Keratinocyte (primary cell): ENCODE measurements around the gene RAPGEFL1. TPM values are rescaled to one million over a fixed set of nuclear protein-coding genes. Genes with fewer than 3 reads are reported as not detected.

ENCODE experiments used
- DNase-seq: peaks from one replicate; pipeline ENCODE4 v3.0.0-alpha.2; 2011; ENCODE audit warnings: low read depth, missing footprints, low spot score
- FAIRE-seq: peaks from 2 replicates; lab custom pipeline; 2011; peaks lifted over from hg19 to GRCh38; lab: Jason Lieb, UNC
- H2AFZ ChIP-seq: 2 replicates; pipeline ENCODE4 v1.6.0; 2012; ENCODE audit warnings: low read length, control low read depth, inconsistent platforms; ENCODE audit not compliant: control insufficient read depth
- H3K27ac ChIP-seq: 2 replicates; pipeline ENCODE4 v1.5.1; 2011; ENCODE audit warnings: low read length; ENCODE audit not compliant: control insufficient read depth, insufficient read depth
- H3K27me3 ChIP-seq: 3 replicates; pipeline ENCODE4 v1.6.0; 2011; ENCODE audit warnings: low read length; ENCODE audit not compliant: control insufficient read depth, insufficient read depth; ENCODE audit errors: extremely low read depth
- H3K36me3 ChIP-seq, 2 experiments: 2 replicates in 1 of 2; 3 replicates in 1 of 2; pipeline ENCODE4 v1.5.1; 2011; ENCODE audit warnings: low read length in 2 of 2, mild to moderate bottlenecking in 1 of 2; ENCODE audit not compliant: control insufficient read depth in 2 of 2, insufficient read depth in 2 of 2; ENCODE audit errors: extremely low read depth in 1 of 2
- H3K4me1 ChIP-seq: 3 replicates; pipeline ENCODE4 v1.5.1; 2011; ENCODE audit warnings: low read length; ENCODE audit not compliant: control insufficient read depth, insufficient read depth; ENCODE audit errors: extremely low read depth
- H3K4me2 ChIP-seq: 3 replicates; pipeline ENCODE4 v1.6.0; 2011; ENCODE audit warnings: low read depth, low read length; ENCODE audit not compliant: control insufficient read depth, insufficient read depth; ENCODE audit errors: extremely low read depth
- H3K4me3 ChIP-seq, 3 experiments: fragments of 200-600 bp in 1 of 3; sonication (generic) in 1 of 3; 2 replicates in 2 of 3; 3 replicates in 1 of 3; pipeline ENCODE4 v1.5.1; 2011 to 2016; ENCODE audit warnings: low read length in 3 of 3, mild to moderate bottlenecking in 3 of 3, control low read depth in 2 of 3, inconsistent platforms in 1 of 3, low read depth in 1 of 3, mixed read lengths in 1 of 3, mixed run types in 1 of 3, moderate library complexity in 1 of 3; ENCODE audit not compliant: control insufficient read depth in 2 of 3, insufficient read depth in 2 of 3; ENCODE audit errors: extremely low read depth in 1 of 3
- H3K79me2 ChIP-seq: 2 replicates; pipeline ENCODE4 v1.6.0; 2012; ENCODE audit warnings: low read length; ENCODE audit not compliant: control insufficient read depth, insufficient read depth
- H3K9ac ChIP-seq: 3 replicates; pipeline ENCODE4 v1.6.0; 2011; ENCODE audit warnings: low read length; ENCODE audit not compliant: control insufficient read depth, insufficient read depth; ENCODE audit errors: extremely low read depth
- H3K9me1 ChIP-seq: 3 replicates; pipeline ENCODE4 v1.6.0; 2011; ENCODE audit warnings: low read length; ENCODE audit not compliant: control insufficient read depth, insufficient read depth; ENCODE audit errors: extremely low read depth
- H3K9me3 ChIP-seq: 2 replicates; pipeline ENCODE4 v1.5.1; 2012; ENCODE audit warnings: low read depth, low read length; ENCODE audit not compliant: control insufficient read depth
- H4K20me1 ChIP-seq: 3 replicates; pipeline ENCODE4 v1.6.0; 2011; ENCODE audit warnings: low read length; ENCODE audit not compliant: control insufficient read depth, insufficient read depth; ENCODE audit errors: extremely low read depth
- EZH2 ChIP-seq: IDR thresholded peaks from one replicate; pipeline ENCODE4 v1.6.1; 2012; ENCODE audit warnings: inconsistent platforms, mild to moderate bottlenecking, low read length, moderate library complexity
- dilution Hi-C: fragments of 300-500 bp; cut with MboI; formaldehyde crosslinking; loops from one replicate; pipeline ENCODE4 v1.7.0; 2020; ENCODE audit warnings: low sequenced_read_pairs; ENCODE audit not compliant: extremely low pct_ligation_motif_present
- polyA plus RNA-seq, 5 experiments: library from polyadenylated mRNA; depleted of rRNA in 3 of 5; stranded (reverse) in 3 of 5; stranded (forward) in 1 of 5; unstranded in 1 of 5; fragments of >200 nt; gene quantifications; 1 replicate in 1 of 5; 2 replicates in 3 of 5; 3 replicates in 1 of 5; pipeline versions ENCODE4 v1.2.1 to v1.2.3, GENCODE V29; 2011 to 2012; ENCODE audit warnings: missing spikeins in 2 of 5, low read depth in 1 of 5, low replicate concordance in 1 of 5
- TF ChIP-seq, protein P1 (sequence below), 3 experiments: IDR thresholded peaks in 1 of 3; conservative IDR thresholded peaks in 1 of 3; optimal IDR thresholded peaks in 1 of 3; 2 replicates in 2 of 3; 3 replicates in 1 of 3; pipeline versions ENCODE3 to v1.5.1; 2011; ENCODE audit warnings: low read length in 3 of 3, mild to moderate bottlenecking in 3 of 3, moderate library complexity in 2 of 3, control low read depth in 1 of 3, inconsistent platforms in 1 of 3; ENCODE audit not compliant: insufficient read depth in 2 of 3; ENCODE audit errors: extremely low read depth in 1 of 3

Gene RAPGEFL1
- polyA plus RNA-seq, 1 donor (not counting 4 experiments of a cell fraction or from before 2014, with no cell fraction given) = 21.8 TPM

DNA sequence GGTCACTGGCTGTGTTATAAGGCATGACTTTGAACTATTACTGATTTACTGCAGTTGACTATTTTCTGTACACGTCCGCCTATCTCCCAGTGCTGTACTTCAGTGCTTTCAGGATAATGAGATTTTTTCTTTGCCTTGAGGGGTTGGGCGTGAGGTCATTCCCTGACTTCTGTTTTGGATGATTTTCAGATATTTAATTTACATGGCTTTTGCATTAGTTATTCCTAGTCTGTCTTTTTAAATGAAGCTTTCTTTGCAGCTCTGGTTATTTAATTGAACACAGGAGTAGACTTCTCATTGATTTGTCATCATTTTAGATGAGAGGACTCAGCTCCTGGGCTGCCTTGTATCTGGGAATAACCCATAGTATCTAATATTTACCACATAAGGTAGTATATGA lies 65.5 kb downstream of the RAPGEFL1 start:
- FAIRE-seq = no peak
- no peak for TF ChIP-seq EZH2
- TF ChIP-seq, protein P1, sequence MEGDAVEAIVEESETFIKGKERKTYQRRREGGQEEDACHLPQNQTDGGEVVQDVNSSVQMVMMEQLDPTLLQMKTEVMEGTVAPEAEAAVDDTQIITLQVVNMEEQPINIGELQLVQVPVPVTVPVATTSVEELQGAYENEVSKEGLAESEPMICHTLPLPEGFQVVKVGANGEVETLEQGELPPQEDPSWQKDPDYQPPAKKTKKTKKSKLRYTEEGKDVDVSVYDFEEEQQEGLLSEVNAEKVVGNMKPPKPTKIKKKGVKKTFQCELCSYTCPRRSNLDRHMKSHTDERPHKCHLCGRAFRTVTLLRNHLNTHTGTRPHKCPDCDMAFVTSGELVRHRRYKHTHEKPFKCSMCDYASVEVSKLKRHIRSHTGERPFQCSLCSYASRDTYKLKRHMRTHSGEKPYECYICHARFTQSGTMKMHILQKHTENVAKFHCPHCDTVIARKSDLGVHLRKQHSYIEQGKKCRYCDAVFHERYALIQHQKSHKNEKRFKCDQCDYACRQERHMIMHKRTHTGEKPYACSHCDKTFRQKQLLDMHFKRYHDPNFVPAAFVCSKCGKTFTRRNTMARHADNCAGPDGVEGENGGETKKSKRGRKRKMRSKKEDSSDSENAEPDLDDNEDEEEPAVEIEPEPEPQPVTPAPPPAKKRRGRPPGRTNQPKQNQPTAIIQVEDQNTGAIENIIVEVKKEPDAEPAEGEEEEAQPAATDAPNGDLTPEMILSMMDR (optimal IDR thresholded peaks at IDR 0.05 in 1 of 3, IDR thresholded peaks at IDR 0.05 in 1 of 3, conservative IDR thresholded peaks at IDR 0.05 in 1 of 3; ENCODE audit: extremely low read depth in 1 of 3, insufficient read depth in 2 of 3, low read length in 3 of 3) = no peak
- Histone ChIP-seq H3K4me1 (no peaks in the 10 kb centered on the region), H3K27me3 (no peaks in the 10 kb centered on the region), H3K79me2 (peaks cover 72% of the 10 kb centered on the region), H3K9ac (no peak overlapping the region), H3K9me1 (no peaks in the 10 kb centered on the region), H3K4me3 (no peak overlapping the region), H4K20me1 (peaks cover 4% of the 10 kb centered on the region), H3K4me2 (no peak overlapping the region), H3K27ac (no peak overlapping the region), H2AFZ (no peak overlapping the region), H3K36me3 (peaks cover 3 to 4% of the 10 kb centered on the region in 2 experiments), H3K9me3 (no peaks in the 10 kb centered on the region)
- no peak for DNase-seq
- dilution Hi-C loops = no loop called here

DNA sequence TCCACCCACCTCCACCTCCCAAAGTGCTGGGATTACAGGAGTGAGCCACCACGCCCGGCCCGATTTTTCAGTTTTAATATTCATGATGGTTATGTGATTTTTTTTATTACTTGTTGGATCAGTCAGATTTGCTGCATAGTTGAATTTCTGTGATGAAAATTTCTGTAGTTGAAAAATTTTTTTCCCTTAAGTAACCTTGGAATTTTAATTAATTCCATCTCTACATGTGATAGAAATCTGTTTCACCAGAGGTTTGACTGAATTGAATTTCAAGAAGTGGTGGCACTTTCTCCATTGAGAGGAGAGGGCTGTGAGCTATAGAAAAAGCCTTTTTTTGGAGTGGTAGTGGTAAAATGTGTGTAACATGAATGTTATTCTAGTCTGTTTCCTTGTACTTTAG lies 66.5 kb downstream of the RAPGEFL1 start:
- DNase-seq (no peak), FAIRE-seq (no peak)
- Histone ChIP-seq H3K4me3 (no peak overlapping the region), H4K20me1 (peaks cover 4% of the 10 kb centered on the region), H3K9ac (no peak overlapping the region), H3K79me2 (peaks cover 78% of the 10 kb centered on the region), H3K27ac (no peak overlapping the region), H3K27me3 (no peaks in the 10 kb centered on the region), H3K9me1 (no peaks in the 10 kb centered on the region), H3K9me3 (no peaks in the 10 kb centered on the region), H3K4me2 (no peak overlapping the region), H3K36me3 (peaks cover 3 to 4% of the 10 kb centered on the region in 2 experiments), H2AFZ (no peak overlapping the region), H3K4me1 (no peaks in the 10 kb centered on the region)
- dilution Hi-C loops = no loop called here
- TF ChIP-seq EZH2 = no peak
- TF ChIP-seq, protein P1 (optimal IDR thresholded peaks at IDR 0.05 in 1 of 3, IDR thresholded peaks at IDR 0.05 in 1 of 3, conservative IDR thresholded peaks at IDR 0.05 in 1 of 3; ENCODE audit: extremely low read depth in 1 of 3, insufficient read depth in 2 of 3, low read length in 3 of 3) = no peak
